ENCODE data around the gene YAP1.

Gene YAP1

DNA sequence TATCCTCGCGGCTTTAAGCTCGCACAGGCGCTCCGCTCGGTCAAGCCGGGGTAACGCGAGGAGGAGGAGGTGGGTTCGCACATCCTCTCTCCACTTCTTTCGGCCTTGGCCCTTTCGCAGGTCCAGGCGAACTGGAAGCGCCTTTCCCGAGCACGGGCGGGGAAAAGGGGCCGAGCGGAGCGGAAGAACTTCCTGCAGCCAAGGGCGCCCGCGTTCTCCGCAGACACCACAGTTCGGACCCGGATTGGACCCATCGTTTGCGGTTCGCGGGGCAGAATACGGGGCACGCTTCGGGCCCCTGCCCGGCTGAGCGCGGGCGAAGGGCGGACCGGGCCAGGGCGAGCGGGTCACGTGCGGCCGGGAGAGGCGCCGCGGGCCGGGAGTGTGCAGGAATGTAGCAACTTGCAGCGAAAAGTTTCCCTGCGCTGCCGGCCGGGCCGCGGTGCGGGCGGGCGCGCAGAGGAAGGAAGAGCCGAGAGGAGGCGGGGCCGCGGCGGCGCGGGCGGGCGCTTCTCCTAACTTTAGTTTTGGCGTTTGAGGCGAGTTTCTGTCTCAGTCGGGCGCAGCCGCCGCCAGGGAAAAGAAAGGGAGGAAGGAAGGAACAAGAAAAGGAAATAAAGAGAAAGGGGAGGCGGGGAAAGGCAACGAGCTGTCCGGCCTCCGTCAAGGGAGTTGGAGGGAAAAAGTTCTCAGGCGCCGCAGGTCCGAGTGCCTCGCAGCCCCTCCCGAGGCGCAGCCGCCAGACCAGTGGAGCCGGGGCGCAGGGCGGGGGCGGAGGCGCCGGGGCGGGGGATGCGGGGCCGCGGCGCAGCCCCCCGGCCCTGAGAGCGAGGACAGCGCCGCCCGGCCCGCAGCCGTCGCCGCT, at the start of gene YAP1:
YAP1 (plus strand) TSS at position 552 of the 865 bp plus-strand sequence. CDS start 402 bp downstream, outside the sequence.
- DNase-seq, result no peak

DNA sequence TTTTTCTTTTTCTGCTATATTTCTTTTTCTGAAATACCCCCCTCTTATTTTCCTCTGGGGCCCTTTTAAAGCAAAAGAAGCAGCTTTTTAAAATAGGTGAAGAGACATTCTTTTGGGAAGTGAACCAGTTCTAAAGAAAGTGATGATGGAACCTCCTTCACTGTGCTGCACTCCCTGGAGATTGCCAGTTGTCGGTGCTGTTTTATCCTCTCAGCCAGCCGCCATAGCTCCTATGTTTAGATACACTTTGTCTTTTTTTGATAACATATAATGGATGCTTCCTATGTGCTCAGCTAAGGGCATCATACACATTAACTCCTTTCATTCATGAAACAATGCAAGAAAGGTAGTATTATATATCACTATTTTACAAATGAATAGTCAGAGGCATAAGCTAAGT, 49.0 kb upstream of the YAP1 start:
- DNase-seq, result no peak

DNA sequence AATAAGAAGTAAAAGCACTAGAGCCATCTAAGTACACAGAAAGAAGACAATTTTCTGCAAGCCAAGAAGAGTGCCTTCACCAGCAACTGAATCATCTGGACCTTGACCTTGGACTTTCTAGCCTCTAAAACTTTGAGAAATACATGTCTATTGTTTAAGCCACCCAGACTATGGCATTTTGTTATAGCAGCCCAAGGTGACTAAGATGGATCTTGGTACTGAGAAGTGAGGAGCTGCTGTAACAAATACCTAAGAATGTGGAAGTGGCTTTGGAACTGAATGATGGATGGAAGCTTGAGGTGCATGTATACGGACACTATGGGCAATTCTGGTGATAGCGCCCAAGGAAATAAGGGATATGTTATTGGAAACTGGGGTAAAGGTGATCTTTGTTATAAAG, 48.1 kb upstream of the YAP1 start:
- DNase-seq, result no peak

DNA sequence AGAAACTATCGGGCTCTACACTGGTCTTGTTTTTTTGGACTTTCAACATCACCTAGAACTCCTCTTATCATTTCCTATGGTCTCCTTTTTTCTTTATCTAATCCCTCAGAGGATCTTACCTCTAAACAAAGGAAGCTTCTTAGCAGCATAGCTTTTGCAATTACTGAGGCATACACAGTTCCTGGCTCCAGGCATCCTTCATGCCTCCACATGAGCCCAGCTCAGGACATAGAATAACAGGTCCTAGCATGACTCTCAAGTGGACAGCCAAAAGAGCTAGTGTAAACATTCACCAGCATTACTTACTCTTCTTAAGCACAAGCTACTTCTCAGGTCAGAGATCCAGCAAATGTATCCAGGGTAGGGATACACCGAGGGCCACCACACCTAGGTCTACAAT, 45.9 kb upstream of the YAP1 start:
- no peak for DNase-seq

DNA sequence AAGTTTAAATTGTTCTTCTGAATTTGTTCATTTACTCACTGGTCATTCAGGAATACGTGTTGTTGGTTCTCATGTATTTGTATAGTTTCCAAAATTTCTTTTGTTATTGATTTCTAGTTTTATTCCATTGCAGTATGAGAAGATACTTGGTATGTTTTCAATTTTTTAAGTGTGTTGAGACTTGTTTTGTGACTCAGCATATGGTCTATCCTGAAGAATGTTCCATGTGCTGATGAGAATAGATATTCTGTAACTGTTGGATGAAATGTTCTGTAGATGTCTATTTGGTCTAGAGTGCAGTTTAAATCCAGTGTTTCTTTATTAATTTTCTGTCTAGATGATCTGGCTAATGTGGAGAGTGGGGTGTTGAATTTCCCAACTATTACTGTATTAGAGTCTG, 39.5 kb upstream of the YAP1 start:
- no peak for DNase-seq

DNA sequence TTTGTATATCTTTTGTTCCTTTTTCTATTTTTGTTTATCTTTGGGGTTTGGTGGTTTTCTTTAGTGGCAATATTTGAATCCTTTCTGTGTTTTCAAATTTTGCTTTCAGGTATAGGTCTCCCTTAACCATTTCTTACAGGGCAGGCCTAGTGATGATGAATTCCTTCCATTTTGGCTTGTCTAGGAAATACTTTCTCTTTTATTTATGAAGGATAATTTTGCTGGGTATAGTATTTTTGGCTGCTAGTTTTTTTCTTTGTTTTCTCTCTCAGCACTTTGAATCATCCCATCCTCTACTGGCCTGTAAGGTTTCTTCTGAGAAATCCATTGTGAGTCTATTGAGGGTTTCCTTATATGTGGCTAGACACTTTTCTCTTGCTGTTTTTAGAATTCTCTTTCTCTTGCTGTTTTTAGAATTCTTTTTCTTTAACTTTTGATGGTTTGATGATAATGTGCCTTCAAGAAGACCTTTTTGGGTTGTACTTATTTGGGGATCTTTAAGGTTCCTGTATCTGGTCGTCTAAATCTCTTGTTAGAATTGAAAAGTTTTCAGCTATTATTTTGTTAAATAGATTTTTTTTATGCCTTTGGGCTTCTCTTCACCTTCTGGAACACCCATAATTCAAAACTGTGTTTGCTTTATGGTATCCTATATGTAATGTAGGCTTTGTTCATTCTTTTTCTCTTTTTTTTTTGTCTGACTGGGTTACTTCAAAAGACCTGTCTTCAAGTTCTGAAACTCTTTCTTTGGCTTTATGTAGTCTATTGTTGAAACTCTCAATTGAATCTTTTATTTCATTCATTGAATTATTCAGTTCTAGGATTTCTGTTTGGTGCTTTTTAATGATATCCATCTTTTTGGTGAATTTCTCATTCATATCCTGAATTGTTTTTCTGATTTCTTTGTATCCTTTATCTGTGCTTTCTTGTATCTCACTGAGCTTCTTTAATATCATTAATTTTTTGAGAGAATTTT, 38.5 kb upstream of the YAP1 start:
- DNase-seq, result no peak

DNA sequence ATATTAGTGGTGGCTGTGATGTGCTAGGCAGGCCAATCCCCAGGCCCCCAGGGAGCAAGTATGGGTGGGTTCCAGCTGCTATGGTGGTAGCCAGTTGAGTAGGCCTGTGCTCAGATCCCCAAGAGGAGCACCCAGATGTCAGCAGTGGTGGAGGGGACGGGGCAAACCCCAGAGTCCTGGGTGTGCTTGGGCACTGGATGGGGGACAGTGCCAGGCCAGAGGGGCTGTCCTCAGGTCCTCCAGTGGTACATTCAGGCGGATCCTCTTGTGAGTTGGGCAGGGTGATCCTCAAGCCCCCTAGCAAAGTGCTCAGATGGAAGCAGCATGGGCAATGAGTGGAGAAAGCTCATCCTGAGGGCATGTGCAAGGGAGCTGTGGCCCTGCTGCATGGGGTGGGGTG, 37.0 kb upstream of the YAP1 start:
- no peak for DNase-seq

DNA sequence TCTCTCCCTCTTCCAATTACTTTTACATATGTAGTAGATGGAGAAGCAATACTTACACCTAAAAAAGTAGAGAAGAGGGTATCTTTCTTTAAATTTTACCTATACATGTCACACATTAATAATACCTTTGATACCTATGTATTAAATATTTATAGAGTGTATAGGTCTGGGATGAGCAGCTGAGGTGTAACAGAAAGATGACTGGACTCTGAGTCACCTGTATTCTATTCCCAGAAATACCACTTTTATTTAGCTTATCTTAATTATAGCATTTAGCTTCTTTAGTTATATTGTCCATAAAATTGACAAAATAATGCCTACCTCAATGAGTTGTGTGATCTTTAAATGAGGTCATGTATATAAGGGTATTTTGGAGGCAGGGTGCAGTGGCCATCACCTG, 30.6 kb upstream of the YAP1 start:
- DNase-seq, result no peak

DNA sequence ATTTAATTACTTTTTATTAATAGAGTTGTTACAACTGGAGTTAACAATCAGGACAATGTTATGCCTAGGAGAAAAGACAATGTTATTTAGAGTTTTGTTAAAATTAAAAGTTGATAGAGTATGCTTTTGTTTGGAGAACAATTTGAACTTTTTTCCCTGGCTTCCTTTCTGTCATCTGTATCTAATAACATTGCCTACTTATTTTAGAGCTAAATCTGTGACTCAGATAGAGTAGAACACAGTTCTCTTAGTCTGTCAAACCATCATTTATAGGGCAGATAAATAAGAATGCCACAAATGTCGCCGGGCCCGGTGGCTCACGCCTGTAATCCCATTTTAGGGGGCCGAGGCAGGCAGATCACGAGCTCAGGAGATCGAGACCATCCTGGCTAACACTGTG, 28.9 kb upstream of the YAP1 start:
- DNase-seq, result no peak

DNA sequence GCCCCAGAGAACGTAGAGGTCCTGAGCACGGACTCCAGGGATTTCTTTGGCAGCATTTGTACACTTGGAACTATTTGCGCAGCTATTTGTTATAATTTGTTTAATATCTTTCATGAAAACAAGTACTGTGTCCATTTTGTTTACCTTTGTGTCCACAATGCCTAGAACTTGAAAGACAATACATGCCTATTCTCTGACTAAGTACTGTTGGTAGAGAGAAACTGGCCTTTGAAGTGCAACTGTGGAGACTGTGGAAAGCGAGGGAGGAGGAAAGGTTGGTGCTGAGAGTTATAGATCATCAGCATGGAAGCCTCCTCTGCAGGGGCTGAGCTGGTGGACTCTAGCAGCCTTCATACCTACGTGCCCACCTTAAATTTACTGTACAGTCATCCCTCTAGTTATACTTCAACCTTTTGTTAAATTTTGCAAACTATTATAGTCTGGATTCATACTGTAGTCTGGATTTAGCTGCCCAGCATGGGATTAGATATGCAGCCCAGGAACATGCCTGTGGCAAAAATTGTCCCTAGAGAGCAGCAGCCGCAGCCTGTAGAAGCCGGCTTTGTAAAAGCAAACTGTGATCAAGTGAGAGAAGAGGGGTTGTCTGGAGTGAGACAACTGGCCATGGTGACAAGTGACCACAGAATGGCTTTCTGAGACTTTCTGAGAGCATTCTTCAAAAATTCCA, 24.2 kb upstream of the YAP1 start:
- no peak for DNase-seq

DNA sequence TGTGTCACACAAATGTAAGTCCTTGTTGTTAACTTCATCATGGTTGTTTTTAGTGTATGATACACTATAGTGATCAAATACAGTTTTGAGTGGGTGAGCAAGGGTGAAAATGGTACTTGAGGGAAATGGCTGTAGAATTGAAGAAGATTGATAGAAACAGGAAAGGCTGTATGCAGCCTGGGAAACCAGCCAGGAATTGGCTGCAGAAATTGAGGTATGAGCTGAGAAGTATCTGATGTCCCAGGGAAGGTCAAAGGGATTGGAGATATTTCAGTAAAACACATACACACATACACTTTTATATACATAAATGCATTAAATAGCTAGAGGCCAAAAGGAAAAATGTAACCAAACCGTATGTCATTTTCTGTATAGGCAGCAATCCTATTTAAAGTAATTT, 13.1 kb upstream of the YAP1 start:
- no peak for DNase-seq

DNA sequence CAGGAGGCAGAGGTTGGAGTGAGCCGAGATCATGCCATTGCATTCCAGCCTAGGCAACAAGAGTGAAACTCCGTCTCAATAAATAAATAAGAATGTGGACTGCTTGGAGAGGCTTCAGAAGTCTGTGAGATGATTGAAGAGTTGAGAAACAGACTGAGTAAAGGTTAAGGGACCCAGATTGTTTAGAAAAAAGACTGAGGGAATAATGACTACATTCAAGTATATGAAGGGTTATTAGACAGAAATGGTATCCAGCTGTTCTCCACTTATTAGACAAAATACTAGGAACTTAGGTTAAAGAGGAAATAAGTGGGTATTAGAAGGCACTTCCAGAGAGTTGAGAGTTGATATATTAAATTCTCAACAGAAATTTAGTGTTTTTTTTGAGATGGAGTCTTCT, 10.5 kb upstream of the YAP1 start:
- DNase-seq, result no peak

DNA sequence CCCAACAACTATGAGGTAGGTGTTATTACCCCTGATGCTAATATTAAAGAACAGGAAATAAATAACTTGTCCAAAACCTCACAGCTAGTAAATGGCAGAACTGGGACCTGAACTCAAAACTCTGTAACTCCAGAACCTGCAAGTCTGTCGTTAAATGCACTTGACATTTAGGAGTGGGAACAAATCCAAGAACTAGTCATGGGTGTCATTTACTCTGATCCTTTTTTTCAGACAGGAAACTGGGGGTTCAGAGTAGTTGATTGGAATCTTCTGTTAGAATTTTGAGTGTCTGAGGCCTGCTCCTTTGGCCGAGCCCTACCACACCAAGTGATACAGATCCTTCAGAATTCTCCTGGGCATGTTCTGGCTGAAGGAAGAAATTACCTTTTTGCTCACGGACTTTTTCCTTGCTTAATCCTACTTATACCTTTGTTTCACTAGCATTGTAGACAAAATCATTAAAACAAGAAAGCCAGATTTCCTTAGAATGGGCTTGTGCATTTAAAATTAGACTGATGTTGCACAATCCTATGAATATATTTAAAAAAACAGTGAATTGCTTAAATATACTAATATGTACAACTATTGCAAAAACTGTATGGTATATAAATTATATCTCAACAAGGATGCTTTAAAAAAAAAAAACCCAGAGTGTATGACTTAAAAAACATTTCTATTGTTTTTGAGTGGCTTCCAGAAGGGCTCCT, 1.4 kb upstream of the YAP1 start:
- no peak for DNase-seq

DNA sequence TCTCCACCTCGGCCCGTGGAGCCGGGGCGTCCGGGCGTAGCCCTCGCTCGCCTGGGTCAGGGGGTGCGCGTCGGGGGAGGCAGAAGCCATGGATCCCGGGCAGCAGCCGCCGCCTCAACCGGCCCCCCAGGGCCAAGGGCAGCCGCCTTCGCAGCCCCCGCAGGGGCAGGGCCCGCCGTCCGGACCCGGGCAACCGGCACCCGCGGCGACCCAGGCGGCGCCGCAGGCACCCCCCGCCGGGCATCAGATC, 439 bp downstream of the YAP1 start:
- no peak for DNase-seq

DNA sequence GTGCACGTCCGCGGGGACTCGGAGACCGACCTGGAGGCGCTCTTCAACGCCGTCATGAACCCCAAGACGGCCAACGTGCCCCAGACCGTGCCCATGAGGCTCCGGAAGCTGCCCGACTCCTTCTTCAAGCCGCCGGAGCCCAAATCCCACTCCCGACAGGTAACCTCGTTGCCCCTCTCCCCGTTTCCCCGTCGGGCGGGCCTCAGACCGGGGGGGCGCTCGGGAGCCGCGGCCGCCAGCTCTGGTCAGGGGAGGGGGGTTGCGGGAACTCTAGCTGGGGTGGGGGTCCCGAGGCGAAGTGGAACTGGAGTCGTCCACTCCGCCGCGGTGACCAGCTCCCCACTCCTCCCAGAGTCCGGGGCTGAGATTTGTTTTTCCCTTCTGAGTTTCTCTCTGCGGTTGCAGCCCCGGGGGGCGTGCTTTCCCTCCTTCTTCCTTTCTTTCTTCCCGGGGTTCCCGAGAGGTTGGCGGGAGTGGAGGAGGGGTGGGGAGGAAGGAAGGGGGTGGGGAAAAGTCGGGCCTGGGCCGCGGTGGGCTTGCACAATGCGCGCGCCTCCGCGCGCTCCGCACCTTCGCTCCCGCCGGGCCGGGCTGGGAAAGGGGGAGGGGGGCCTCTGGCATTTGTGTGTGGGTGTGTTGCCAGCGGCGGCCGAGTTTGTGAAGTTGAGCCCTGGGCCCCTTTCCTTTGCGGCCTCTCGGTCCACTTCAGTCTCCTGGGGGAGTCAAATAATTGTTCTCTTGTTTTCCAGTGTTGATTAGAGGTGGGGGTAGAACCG, 952 bp downstream of the YAP1 start:
- DNase-seq, result no peak

DNA sequence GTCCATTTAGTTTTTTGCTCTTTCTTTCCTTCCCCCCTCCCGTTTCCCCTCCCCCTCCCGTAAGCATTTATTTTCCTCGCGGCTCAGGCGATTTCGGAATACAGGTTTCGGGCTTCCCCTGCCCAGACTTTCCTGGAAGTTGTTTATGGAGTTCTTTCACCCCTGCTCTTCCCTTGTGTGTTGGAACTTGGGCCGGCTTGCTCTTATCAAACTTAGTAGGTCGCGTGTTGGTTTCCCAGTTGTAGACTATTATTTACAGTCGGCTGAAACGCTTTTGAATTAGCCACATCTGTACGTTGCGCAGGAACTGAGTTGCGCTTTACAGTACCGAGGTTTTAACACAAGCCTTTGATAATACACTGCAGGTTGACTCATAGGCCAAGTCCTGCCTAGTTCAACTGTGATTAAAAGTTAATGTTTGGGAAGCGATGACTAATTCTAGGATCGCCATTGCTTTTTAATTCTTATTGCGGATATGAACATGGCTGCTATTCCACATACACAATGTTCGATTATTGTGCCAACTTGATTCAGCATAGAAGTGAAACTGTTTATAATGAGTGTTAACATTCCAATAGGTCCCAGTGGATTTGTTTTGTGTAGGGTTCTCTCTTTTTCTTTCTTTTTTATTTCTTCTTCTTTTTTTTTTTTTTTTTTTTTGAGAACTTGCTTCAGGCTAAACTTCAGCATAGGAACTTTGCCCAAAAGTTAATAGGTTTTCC, 1.7 kb downstream of the YAP1 start:
- no peak for DNase-seq

DNA sequence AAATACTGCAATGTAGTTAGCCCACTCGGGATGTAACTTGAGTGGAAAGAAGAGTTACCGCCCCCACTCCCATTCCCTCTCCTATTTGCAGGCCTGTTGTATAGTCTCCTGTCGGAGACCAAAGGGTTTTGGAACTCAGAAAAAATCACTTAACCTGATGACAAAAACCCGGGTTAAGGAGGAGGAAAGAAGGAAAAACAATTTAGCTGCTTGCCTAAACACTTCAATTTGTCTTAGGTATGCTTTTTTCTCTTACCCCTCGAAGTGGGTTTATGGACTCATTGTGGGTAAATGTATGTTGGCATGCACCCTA, 2.2 kb downstream of the YAP1 start:
- DNase-seq, result no peak

DNA sequence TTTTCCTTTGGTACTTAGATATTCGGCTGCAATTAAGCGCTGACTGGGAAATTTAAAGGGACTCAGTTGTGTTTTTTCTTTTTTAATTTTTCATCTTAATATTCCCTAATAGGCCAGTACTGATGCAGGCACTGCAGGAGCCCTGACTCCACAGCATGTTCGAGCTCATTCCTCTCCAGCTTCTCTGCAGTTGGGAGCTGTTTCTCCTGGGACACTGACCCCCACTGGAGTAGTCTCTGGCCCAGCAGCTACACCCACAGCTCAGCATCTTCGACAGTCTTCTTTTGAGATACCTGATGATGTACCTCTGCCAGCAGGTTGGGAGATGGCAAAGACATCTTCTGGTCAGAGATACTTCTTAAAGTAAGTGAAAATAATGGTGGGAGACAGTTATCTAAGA, 3.8 kb downstream of the YAP1 start:
- DNase-seq, result no peak

DNA sequence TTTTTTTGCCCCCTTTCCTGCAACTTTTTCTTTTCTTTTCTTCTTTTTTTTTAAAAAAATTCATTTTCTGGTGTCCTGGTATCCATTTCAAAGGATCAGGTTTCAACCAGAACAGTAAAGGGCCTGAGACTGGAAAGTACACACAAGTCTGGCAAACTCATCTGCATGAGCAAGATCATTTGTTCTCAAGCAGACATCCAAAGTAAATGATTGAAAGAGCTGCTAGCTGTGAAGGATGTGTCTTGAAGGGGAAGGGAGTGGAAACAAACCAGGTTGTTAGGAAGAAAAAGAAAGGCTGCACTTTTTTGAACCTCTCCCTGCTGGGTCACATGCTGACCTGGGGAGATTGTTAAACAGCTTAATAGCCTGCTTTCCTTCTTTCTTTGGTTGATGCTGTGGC, 5.3 kb downstream of the YAP1 start:
- DNase-seq, result no peak

DNA sequence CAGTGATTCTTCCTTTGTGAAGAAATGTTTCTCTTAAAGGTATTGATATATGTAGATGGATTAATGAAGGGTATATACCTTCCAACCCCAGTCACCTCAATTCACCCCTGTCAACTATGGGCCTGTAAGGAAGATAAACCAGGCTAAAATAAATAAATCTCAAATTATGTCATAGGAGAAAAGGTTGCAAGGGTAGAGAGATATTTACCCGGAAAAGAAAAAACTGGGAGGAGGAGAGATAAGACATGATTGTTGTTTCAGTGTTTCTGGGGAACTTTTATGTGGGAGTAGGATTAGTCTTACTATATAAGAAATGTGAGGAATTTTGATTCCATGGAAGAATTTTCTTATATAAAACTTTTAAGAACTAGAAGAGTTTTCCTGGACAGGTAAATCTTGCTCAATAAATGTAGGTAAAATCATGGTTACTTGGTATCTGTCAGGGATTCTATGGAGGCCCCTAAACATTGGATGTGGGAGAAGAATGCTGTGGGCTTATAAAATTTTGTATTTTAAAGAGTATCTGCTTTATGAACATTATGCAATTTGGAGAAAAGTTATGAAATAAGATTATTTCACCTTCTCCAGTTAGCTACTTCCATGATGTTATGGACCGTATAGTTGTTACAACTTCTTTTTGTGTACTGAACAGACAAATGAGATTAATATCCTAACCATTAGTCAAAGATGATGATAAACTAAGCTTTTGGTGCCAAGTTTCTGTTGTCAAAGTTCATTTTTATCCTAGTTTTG, 6.4 kb downstream of the YAP1 start:
- DNase-seq, result no peak
